BLaER1 treated with 17β-estradiol and CSF1 and Interleukin-3, amounts not matched to agents 10 nM and 100 nM (cell line): ENCODE data around the gene USP50.

ENCODE experiments used
- H3K27ac ChIP-seq, 11 experiments: shearing (Covaris generic); formaldehyde crosslinking; 2 replicates each; pipeline ENCODE4 v1.8.1; 2022
- H3K27me3 ChIP-seq, 11 experiments: shearing (Covaris generic); formaldehyde crosslinking; 2 replicates each; pipeline ENCODE4 v1.8.1; 2022
- H3K36me3 ChIP-seq, 11 experiments: shearing (Covaris generic); formaldehyde crosslinking; 2 replicates each; pipeline ENCODE4 v1.8.1; 2022
- H3K4me1 ChIP-seq, 10 experiments: shearing (Covaris generic); formaldehyde crosslinking; 2 replicates each; pipeline ENCODE4 v1.8.1; 2022
- H3K4me2 ChIP-seq, 11 experiments: shearing (Covaris generic); formaldehyde crosslinking; 2 replicates each; pipeline ENCODE4 v1.8.1; 2022
- H3K4me3 ChIP-seq, 10 experiments: shearing (Covaris generic); formaldehyde crosslinking; 2 replicates each; pipeline ENCODE4 v1.8.1; 2022
- H3K9ac ChIP-seq, 11 experiments: shearing (Covaris generic); formaldehyde crosslinking; 2 replicates each; pipeline ENCODE4 v1.8.1; 2022
- H3K9me3 ChIP-seq, 11 experiments: shearing (Covaris generic); formaldehyde crosslinking; replicated peaks in 1 of 11; 2 replicates each; pipeline ENCODE4 v1.8.1; 2022
- H4K20me1 ChIP-seq, 11 experiments: shearing (Covaris generic); formaldehyde crosslinking; 2 replicates each; pipeline ENCODE4 v1.8.1; 2022
- Cebpa-rat ChIP-seq, 11 experiments: shearing (Covaris generic); IDR thresholded peaks; 2 replicates each; pipeline ENCODE4 v1.8.1; 2022

The USP50 gene

GRCh38 chr15:50452927-50453326 lies 93.5 kb downstream of the USP50 start:
- H3K9ac ChIP-seq, result no peak overlapping the region
- no peaks in the 10 kb centered on the region for H3K27me3 ChIP-seq
- no peaks in the 10 kb centered on the region for H3K9me3 ChIP-seq
- no peak overlapping the region for H3K4me3 ChIP-seq
- no peak for TF ChIP-seq Cebpa-rat (IDR thresholded peaks at IDR 0.05)
- peaks cover 0 to 8% (median under 1%) of the 10 kb centered on the region in 10 experiments; a peak in 13 of 20 replicates for H3K4me1 ChIP-seq
- no peak overlapping the region for H3K27ac ChIP-seq
- H3K4me2 ChIP-seq, result no peak overlapping the region
- H4K20me1 ChIP-seq, result peaks cover 7 to 88% (median 34%) of the 10 kb centered on the region in 11 experiments; a peak in 16 of 22 replicates
- peaks cover 83 to 100% (median 98%) of the 10 kb centered on the region in 11 experiments for H3K36me3 ChIP-seq
